GM12875 (cell line): ENCODE measurements around the gene SEMA7A.

Experiments
- H3K4me3 ChIP-seq: one replicate; pipeline ENCODE4 v1.5.1; 2011; ENCODE audit warnings: low read depth, low read length, control low read depth
- CTCF ChIP-seq: IDR thresholded peaks from 2 replicates; pipeline ENCODE4 v1.5.1; 2011; ENCODE audit warnings: low read depth, mild to moderate bottlenecking, control low read depth, inconsistent platforms, low read length, moderate library complexity, borderline replicate concordance; ENCODE audit not compliant: insufficient read depth

SEMA7A gene

GRCh38 chr15:74441248-74441941 lies 7.6 kb upstream of the SEMA7A start:
- TF ChIP-seq CTCF, result no peak
- H3K4me3 ChIP-seq, result no peak overlapping the region

- TF ChIP-seq CTCF, result peak; percentile 91
- no peak overlapping the region for H3K4me3 ChIP-seq
These were observed 5.1 kb upstream of the SEMA7A start for GRCh38 chr15:74438721-74439316.

DNA sequence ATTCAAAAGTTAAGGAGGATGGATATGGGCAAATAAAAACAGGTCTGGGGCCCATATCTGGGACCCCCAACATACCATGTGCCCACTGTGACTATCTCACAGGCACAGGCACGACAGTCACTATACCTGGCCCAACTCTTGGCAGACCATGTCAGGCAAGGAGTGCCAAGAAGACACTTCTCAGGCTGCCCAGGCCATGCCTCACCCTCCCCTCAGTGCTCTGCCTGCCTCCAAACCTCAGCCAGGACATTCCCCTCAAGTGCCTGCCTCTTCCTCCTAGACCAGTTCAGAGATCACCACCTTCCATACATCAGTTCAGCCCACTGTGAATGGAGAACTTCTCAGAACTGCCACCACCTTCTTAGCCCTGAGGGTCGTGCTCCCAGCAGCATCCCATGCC lies 4.4 kb upstream of the SEMA7A start:
- H3K4me3 ChIP-seq, result no peak overlapping the region
- TF ChIP-seq CTCF, result no peak

- no peak for TF ChIP-seq CTCF
- H3K4me3 ChIP-seq, result peak overlapping the region; percentile 98
These were observed 742 bp upstream of the SEMA7A start for GRCh38 chr15:74434263-74435136.

- peak overlapping the region; percentile 98 for H3K4me3 ChIP-seq
- no peak for TF ChIP-seq CTCF
These were observed 678 bp downstream of the SEMA7A start for GRCh38 chr15:74432968-74433591.

DNA sequence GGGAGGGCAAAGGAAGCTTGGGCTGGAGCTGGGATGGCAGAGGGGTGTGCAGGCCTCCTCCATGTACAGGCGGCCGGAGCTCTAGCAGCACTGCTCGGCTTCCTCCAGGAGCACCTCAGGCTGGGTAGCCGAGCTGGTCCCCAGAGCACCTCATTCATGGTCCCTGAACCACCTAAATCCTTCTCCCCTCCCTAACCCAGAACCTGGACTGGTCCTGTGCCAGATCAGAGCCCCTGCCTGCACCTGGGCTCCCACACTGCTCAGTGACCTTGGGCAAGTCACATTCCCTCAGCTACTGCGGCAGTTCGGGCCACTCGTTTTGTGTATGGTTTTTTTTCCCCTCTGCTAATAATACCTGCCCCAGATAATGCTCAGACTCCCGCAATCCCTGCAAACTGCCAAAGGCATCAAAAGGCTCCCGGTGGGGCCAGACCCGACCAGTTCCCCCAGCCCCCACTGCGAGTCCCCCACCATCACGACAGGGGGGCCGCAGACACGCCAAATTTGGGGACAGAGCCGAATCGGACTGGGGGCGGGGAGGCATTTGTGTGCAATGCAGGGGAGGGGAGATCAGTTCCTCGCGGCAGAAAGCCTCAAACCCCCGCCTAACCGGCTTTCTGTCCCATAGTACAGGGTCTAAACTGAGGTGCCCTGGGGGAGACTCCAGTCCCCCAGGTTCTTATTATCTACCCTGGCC lies 1.3 kb downstream of the SEMA7A start:
- H3K4me3 ChIP-seq, result peak overlapping the region; percentile 98
- no peak for TF ChIP-seq CTCF
